Measurements from ENCODE around the gene DIDO1. TPM values are rescaled to one million over a fixed set of nuclear protein-coding genes. Genes with fewer than 3 reads are reported as not detected.

The DIDO1 gene
- total and polyA plus RNA-seq, 9 of the 15 experiments (the other 6 are each of a cell fraction or from before 2014, with no cell fraction given): 4.4 to 46.8 (median 31.2) TPM

- no peak for TF ChIP-seq ZNF592 (IDR thresholded peaks at IDR 0.05)
- no peak for TF ChIP-seq ZNF668 (CRISPR knock-in tag; IDR thresholded peaks at IDR 0.05)
- no peak for TF ChIP-seq ZFPM2 (CRISPR knock-in tag; IDR thresholded peaks at IDR 0.05)
- TF ChIP-seq ZNF318 (IDR thresholded peaks at IDR 0.05; ENCODE audit: borderline replicate concordance in 1 of 2, low read depth in 1 of 2): no peak
- TF ChIP-seq ZNF239 (CRISPR knock-in tag; IDR thresholded peaks at IDR 0.05): no peak
- no peak for TF ChIP-seq THRB (CRISPR knock-in tag; conservative IDR thresholded peaks at IDR 0.05)
- TF ChIP-seq KDM1A (IDR thresholded peaks at IDR 0.05): no peak
- no peak for TF ChIP-seq POLR2H (tag; IDR thresholded peaks at IDR 0.05; ENCODE audit: low read depth)
- no peak for TF ChIP-seq RBM34 (IDR thresholded peaks at IDR 0.05; ENCODE audit: borderline replicate concordance, insufficient read depth, low read length)
- peak; percentile 44 for TF ChIP-seq POLR2B (IDR thresholded peaks at IDR 0.05; ENCODE audit: low read depth, partially characterized antibody)
- TF ChIP-seq, protein P1, sequence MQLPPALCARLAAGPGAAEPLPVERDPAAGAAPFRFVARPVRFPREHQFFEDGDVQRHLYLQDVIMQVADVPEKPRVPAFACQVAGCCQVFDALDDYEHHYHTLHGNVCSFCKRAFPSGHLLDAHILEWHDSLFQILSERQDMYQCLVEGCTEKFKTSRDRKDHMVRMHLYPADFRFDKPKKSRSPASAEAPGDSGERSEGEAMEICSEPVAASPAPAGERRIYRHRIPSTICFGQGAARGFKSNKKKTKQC (CRISPR knock-in tag; IDR thresholded peaks at IDR 0.05): no peak
- no peak for TF ChIP-seq YBX1 (IDR thresholded peaks at IDR 0.05)
- TF ChIP-seq ZNF133 (CRISPR knock-in tag; IDR thresholded peaks at IDR 0.05): no peak
Measured at GRCh38 chr20:62900052-62900691, 26.1 kb downstream of the DIDO1 start (continued).

Measured in K562 (cell line).